IMR-90 (cell line): ENCODE data around the gene LCA5. TPM values are rescaled to one million over a fixed set of nuclear protein-coding genes. Genes with fewer than 3 reads are reported as not detected.

Source experiments
- ATAC-seq: fragments of 200-7000 bp; cut with Tn5 transposase; 2 replicates; pipeline ENCODE4 v1.9.1; 2020; ENCODE audit warnings: low read depth, mild to moderate bottlenecking, moderate library complexity
- BruUV-seq: library from RNA; stranded (reverse); fragments of 400-500 nt; replicated peaks from 2 replicates; lab custom pipeline; 2021; lab: Mats Ljungman, UMichigan
- CTCF ChIA-PET: fragments of 300-600 bp; formaldehyde crosslinking; extraction: SDS; loops from one replicate; lab custom pipeline; 2021; ENCODE audit warnings: antibody characterized with exemption; lab: Yijun Ruan, JAX
- POLR2A ChIA-PET: fragments of 300-600 bp; sonication (Branson Sonifier 250); formaldehyde crosslinking; loops from one replicate; lab custom pipeline; 2022; ENCODE audit warnings: antibody characterized with exemption; ENCODE audit not compliant: unreplicated experiment; lab: Charles Lee
- DNase-seq: peaks from one replicate; pipeline ENCODE4 v3.0.0; 2013
- H2AFZ ChIP-seq: replicated peaks from 2 replicates; pipeline ENCODE3; 2013; ENCODE audit warnings: low read length, mild to moderate bottlenecking; ENCODE audit not compliant: poor library complexity
- H2AK5ac ChIP-seq: 2 replicates; pipeline ENCODE4 v1.6.1; 2013; ENCODE audit warnings: low read depth, low read length, inconsistent platforms
- H2AK9ac ChIP-seq: replicated peaks from 2 replicates; pipeline ENCODE3; 2013; ENCODE audit warnings: mild to moderate bottlenecking, low read depth, low read length, moderate library complexity; ENCODE audit not compliant: poor library complexity
- H2BK120ac ChIP-seq: 2 replicates; pipeline ENCODE4 v1.6.1; 2013; ENCODE audit warnings: low read depth, low read length, inconsistent platforms
- H2BK15ac ChIP-seq: 3 replicates; pipeline ENCODE4 v1.6.1; 2013; ENCODE audit warnings: low read depth, low read length, inconsistent platforms
- H2BK20ac ChIP-seq: 2 replicates; pipeline ENCODE4 v1.6.1; 2013; ENCODE audit warnings: low read depth, mild to moderate bottlenecking, inconsistent platforms, low read length, moderate library complexity
- H2BK5ac ChIP-seq: 2 replicates; pipeline ENCODE4 v1.6.1; 2013; ENCODE audit warnings: mild to moderate bottlenecking, low read depth, low read length, inconsistent platforms; ENCODE audit not compliant: poor library complexity, severe bottlenecking
- H3K14ac ChIP-seq: replicated peaks from 2 replicates; pipeline ENCODE4 v1.6.1; 2013; ENCODE audit warnings: low read depth, low read length, inconsistent platforms
- H3K18ac ChIP-seq: 2 replicates; pipeline ENCODE4 v1.6.1; 2013; ENCODE audit warnings: low read depth, low read length, control low read depth
- H3K23ac ChIP-seq: 2 replicates; pipeline ENCODE4 v1.6.1; 2013; ENCODE audit warnings: low read depth, low read length, inconsistent platforms
- H3K27ac ChIP-seq: 2 replicates; pipeline ENCODE4 v1.5.1; 2013; ENCODE audit warnings: mild to moderate bottlenecking, control low read depth, low read length; ENCODE audit not compliant: insufficient read depth
- H3K27me3 ChIP-seq: 2 replicates; pipeline ENCODE4 v1.6.1; 2013; ENCODE audit warnings: low read length; ENCODE audit not compliant: control insufficient read depth, insufficient read depth
- H3K36me3 ChIP-seq: 2 replicates; pipeline ENCODE4 v1.6.1; 2013; ENCODE audit warnings: low read length, mixed read lengths; ENCODE audit not compliant: control insufficient read depth, insufficient read depth
- H3K4ac ChIP-seq: 2 replicates; pipeline ENCODE4 v1.6.1; 2013; ENCODE audit warnings: low read depth, low read length, inconsistent platforms
- H3K4me1 ChIP-seq: 2 replicates; pipeline ENCODE4 v1.6.1; 2013; ENCODE audit warnings: low read length, mixed read lengths; ENCODE audit not compliant: control insufficient read depth, insufficient read depth
- H3K4me2 ChIP-seq: 2 replicates; pipeline ENCODE4 v1.6.1; 2013; ENCODE audit warnings: low read depth, mild to moderate bottlenecking, control low read depth, low read length, moderate library complexity
- H3K4me3 ChIP-seq: 2 replicates; pipeline ENCODE4 v1.5.1; 2013; ENCODE audit warnings: low read depth, mild to moderate bottlenecking, control low read depth, low read length, moderate library complexity; ENCODE audit not compliant: insufficient read depth
- H3K56ac ChIP-seq: 2 replicates; pipeline ENCODE4 v1.6.1; 2013; ENCODE audit warnings: low read length, inconsistent platforms; ENCODE audit not compliant: insufficient read depth; ENCODE audit errors: extremely low read depth
- H3K79me1 ChIP-seq, 2 experiments: 2 replicates each; pipeline ENCODE4 v1.6.1; 2013; ENCODE audit warnings: low read length in 2 of 2, inconsistent platforms in 1 of 2, low read depth in 1 of 2
- H3K9ac ChIP-seq: 2 replicates; pipeline ENCODE4 v1.6.1; 2013; ENCODE audit warnings: low read depth, low read length, control low read depth
- H3K9me1 ChIP-seq: 2 replicates; pipeline ENCODE4 v1.6.1; 2013; ENCODE audit warnings: low read length, inconsistent platforms; ENCODE audit not compliant: insufficient read depth
- H3K9me3 ChIP-seq: 2 replicates; pipeline ENCODE4 v1.6.1; 2013; ENCODE audit warnings: low read length; ENCODE audit not compliant: control insufficient read depth, insufficient read depth
- H4K20me1 ChIP-seq: 2 replicates; pipeline ENCODE4 v1.6.1; 2013; ENCODE audit warnings: low read length, inconsistent platforms; ENCODE audit not compliant: insufficient read depth
- H4K5ac ChIP-seq: 2 replicates; pipeline ENCODE4 v1.6.1; 2013; ENCODE audit warnings: mild to moderate bottlenecking, low read depth, low read length, control low read depth
- H4K8ac ChIP-seq, 2 experiments: 2 replicates each; pipeline ENCODE4 v1.6.1; 2013; ENCODE audit warnings: low read depth in 2 of 2, low read length in 2 of 2, control low read depth in 1 of 2, inconsistent platforms in 1 of 2
- H4K91ac ChIP-seq: 2 replicates; pipeline ENCODE4 v1.6.1; 2013; ENCODE audit warnings: low read depth, low read length, inconsistent platforms; ENCODE audit not compliant: insufficient read depth
- BHLHE40 ChIP-seq: fragments of 150-350 bp; IDR thresholded peaks from 2 replicates; pipeline ENCODE4 v1.6.1; 2016; ENCODE audit warnings: mild to moderate bottlenecking, low read depth, low read length
- CEBPB ChIP-seq: IDR thresholded peaks from 2 replicates; pipeline ENCODE4 v1.6.1; 2012; ENCODE audit warnings: low read depth, low read length, improper control_type of control experiment
- CHD1 ChIP-seq: IDR thresholded peaks from 2 replicates; pipeline ENCODE4 v1.6.1; 2012; ENCODE audit warnings: low read depth, low read length, improper control_type of control experiment
- ELK1 ChIP-seq: fragments of 150-350 bp; IDR thresholded peaks from 2 replicates; pipeline ENCODE4 v1.6.1; 2016; ENCODE audit warnings: low read depth, mild to moderate bottlenecking, low read length, moderate library complexity, borderline replicate concordance
- FOS ChIP-seq: fragments of 150-350 bp; IDR thresholded peaks from 2 replicates; pipeline ENCODE4 v1.6.1; 2016; ENCODE audit warnings: low read depth, low read length
- MAFK ChIP-seq: IDR thresholded peaks from 2 replicates; pipeline ENCODE4 v1.6.1; 2012; ENCODE audit warnings: low read depth, low read length, improper control_type of control experiment
- MAZ ChIP-seq: IDR thresholded peaks from 2 replicates; pipeline ENCODE4 v1.6.1; 2012; ENCODE audit warnings: low read depth, mild to moderate bottlenecking, low read length, improper control_type of control experiment, moderate library complexity, borderline replicate concordance
- MXI1 ChIP-seq: IDR thresholded peaks from 2 replicates; pipeline ENCODE4 v1.6.1; 2012; ENCODE audit warnings: low read depth, mild to moderate bottlenecking, low read length, moderate library complexity, borderline replicate concordance
- NFE2L2 ChIP-seq: fragments of 150-350 bp; IDR thresholded peaks from 2 replicates; pipeline ENCODE4 v1.6.1; 2016; ENCODE audit warnings: low read depth, mild to moderate bottlenecking, low read length
- POLR2A ChIP-seq: IDR thresholded peaks from 2 replicates; pipeline ENCODE4 v1.6.1; 2012; ENCODE audit warnings: mild to moderate bottlenecking, low read depth, low read length
- RAD21 ChIP-seq: IDR thresholded peaks from 2 replicates; pipeline ENCODE4 v1.6.1; 2012; ENCODE audit warnings: low read length, improper control_type of control experiment
- RCOR1 ChIP-seq: IDR thresholded peaks from 2 replicates; pipeline ENCODE4 v1.6.1; 2012; ENCODE audit warnings: mild to moderate bottlenecking, low read length, improper control_type of control experiment; ENCODE audit not compliant: insufficient replicate concordance
- RFX5 ChIP-seq: IDR thresholded peaks from 2 replicates; pipeline ENCODE4 v1.8.0; 2012; ENCODE audit warnings: low read depth, mild to moderate bottlenecking, low read length, moderate library complexity
- SMC3 ChIP-seq: fragments of 150-350 bp; IDR thresholded peaks from 2 replicates; pipeline ENCODE4 v1.6.1; 2016; ENCODE audit warnings: low read depth, mild to moderate bottlenecking, antibody characterized with exemption, low read length, moderate library complexity
- USF2 ChIP-seq: fragments of 150-350 bp; IDR thresholded peaks from 2 replicates; pipeline ENCODE4 v1.6.1; 2017; ENCODE audit warnings: mild to moderate bottlenecking, antibody characterized with exemption, low read length, low read depth
- dilution Hi-C: fragments of 300-500 bp; cut with HindIII; formaldehyde crosslinking; loops from one replicate; pipeline ENCODE4 v1.14.3; 2018; ENCODE audit warnings: low sequenced_read_pairs; ENCODE audit not compliant: unreplicated experiment
- in situ Hi-C: fragments of 300-500 bp; cut with MboI; formaldehyde crosslinking; loops from 3 replicates; pipeline ENCODE4 v1.14.3; 2019; ENCODE audit warnings: low sequenced_read_pairs, inconsistent platforms, mixed read lengths
- intact Hi-C: fragments of 100-400 bp; cut with micrococcal nuclease; formaldehyde crosslinking; loops from 2 replicates; pipeline ENCODE4 v1.10.0; 2022
- polyA plus RNA-seq, 3 experiments: library from polyadenylated mRNA; depleted of rRNA; stranded (reverse); fragments of >200 nt; gene quantifications; 2 replicates each; pipeline ENCODE4 v1.2.3, GENCODE V29; 2012; ENCODE audit warnings: low replicate concordance in 1 of 3
- total RNA-seq: library from RNA; depleted of rRNA; stranded (reverse); fragments of >200 nt; gene quantifications from 2 replicates; pipeline ENCODE4 v1.2.3, GENCODE V29; 2012
- TF ChIP-seq, protein P1 (sequence below): conservative IDR thresholded peaks from 2 replicates; pipeline ENCODE4 v1.5.1; 2012; ENCODE audit warnings: mild to moderate bottlenecking, low read depth, low read length, improper control_type of control experiment

LCA5 gene
- total and polyA plus RNA-seq, 2 of the 4 experiments (the other 2 are of a cell fraction) = 1.2 to 2.0 TPM

DNA sequence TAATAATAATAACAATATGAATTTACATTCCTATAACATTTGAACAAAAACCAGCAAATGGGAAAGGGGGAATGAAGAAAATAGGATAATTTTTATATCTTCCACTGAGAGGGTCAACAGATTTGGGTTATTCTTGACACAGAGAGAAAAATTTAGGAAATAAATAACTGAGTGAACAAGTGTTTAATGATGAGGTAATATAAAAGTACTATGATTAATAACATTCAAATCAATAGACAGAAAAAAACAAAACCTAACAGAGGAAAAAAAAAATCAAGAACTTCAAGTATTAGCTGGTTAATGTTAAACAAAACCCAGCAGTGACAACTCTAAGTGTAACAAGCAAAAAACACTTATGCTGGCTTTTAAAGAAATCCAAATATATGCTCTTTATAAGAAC lies 66.5 kb downstream of the LCA5 start:
- Histone ChIP-seq H4K5ac (no peak overlapping the region), H2BK5ac (no peak overlapping the region), H2BK120ac (no peak overlapping the region), H2AFZ (no peak overlapping the region), H3K9me3 (no peaks in the 10 kb centered on the region), H2AK5ac (no peak overlapping the region), H3K36me3 (no peaks in the 10 kb centered on the region), H3K27ac (no peak overlapping the region), H4K8ac (no peak overlapping the region), H3K4me3 (no peak overlapping the region), H3K27me3 (no peaks in the 10 kb centered on the region), H3K4ac (no peak overlapping the region), H2BK20ac (no peak overlapping the region), H3K4me1 (peaks cover 4% of the 10 kb centered on the region), H3K4me2 (no peak overlapping the region), H3K23ac (no peak overlapping the region), H4K91ac (no peak overlapping the region), H3K14ac (no peak overlapping the region), H2BK15ac (no peak overlapping the region), H3K9ac (no peak overlapping the region), H3K18ac (no peak overlapping the region), H3K79me1 (no peaks in the 10 kb centered on the region), H2AK9ac (no peak overlapping the region), H4K20me1 (no peaks in the 10 kb centered on the region), H3K56ac (no peak overlapping the region), H3K9me1 (no peaks in the 10 kb centered on the region)
- no peak for DNase-seq
- intact Hi-C loops = no loop called here
- ATAC-seq = no peak
- in situ Hi-C loops = no loop called here
- TF ChIP-seq MXI1 = no peak
- TF ChIP-seq ELK1 = no peak
- TF ChIP-seq RAD21 = no peak
- no peak for TF ChIP-seq SMC3
- no peak for TF ChIP-seq CHD1
- TF ChIP-seq BHLHE40 = no peak
- no peak for TF ChIP-seq MAFK
- no peak for TF ChIP-seq FOS
- no peak for TF ChIP-seq POLR2A
- TF ChIP-seq NFE2L2 = no peak
- no peak for TF ChIP-seq CEBPB
- TF ChIP-seq, protein P1, sequence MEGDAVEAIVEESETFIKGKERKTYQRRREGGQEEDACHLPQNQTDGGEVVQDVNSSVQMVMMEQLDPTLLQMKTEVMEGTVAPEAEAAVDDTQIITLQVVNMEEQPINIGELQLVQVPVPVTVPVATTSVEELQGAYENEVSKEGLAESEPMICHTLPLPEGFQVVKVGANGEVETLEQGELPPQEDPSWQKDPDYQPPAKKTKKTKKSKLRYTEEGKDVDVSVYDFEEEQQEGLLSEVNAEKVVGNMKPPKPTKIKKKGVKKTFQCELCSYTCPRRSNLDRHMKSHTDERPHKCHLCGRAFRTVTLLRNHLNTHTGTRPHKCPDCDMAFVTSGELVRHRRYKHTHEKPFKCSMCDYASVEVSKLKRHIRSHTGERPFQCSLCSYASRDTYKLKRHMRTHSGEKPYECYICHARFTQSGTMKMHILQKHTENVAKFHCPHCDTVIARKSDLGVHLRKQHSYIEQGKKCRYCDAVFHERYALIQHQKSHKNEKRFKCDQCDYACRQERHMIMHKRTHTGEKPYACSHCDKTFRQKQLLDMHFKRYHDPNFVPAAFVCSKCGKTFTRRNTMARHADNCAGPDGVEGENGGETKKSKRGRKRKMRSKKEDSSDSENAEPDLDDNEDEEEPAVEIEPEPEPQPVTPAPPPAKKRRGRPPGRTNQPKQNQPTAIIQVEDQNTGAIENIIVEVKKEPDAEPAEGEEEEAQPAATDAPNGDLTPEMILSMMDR = no peak
- TF ChIP-seq RCOR1 = no peak
- no peak for TF ChIP-seq USF2
- no peak for TF ChIP-seq RFX5
- TF ChIP-seq MAZ = no peak
- POLR2A ChIA-PET = no interaction called here
- CTCF ChIA-PET = no interaction called here
- no TSS peak for BruUV-seq
- dilution Hi-C loops = no loop called here
